Measurements from ENCODE around the gene HMGB2. TPM values are rescaled to one million over a fixed set of nuclear protein-coding genes. Genes with fewer than 3 reads are reported as not detected.
A peak's percentile ranks its signal among the peaks of the same experiment; 100 is the strongest.

HMGB2 gene
- total RNA-seq, 1 donor from 2014 or later: 145 TPM

- Mint-ChIP-seq H3K27me3 (no peaks in the 10 kb centered on the region), H3K36me3 (ENCODE audit: insufficient read depth) (peaks cover 9% of the 10 kb centered on the region), H3K9me3 (ENCODE audit: low read depth) (no peaks in the 10 kb centered on the region), H3K27ac (no peak overlapping the region), H3K4me1 (ENCODE audit: low read depth) (peaks cover 15% of the 10 kb centered on the region), H3K4me3 (ENCODE audit: low read depth) (no peak overlapping the region)
- TF ChIP-seq CTCF (IDR thresholded peaks at IDR 0.05; ENCODE audit: unreplicated experiment): no peak
- DNase-seq (ENCODE audit: low spot score, unreplicated experiment): no peak
These were observed 5.8 kb downstream of the HMGB2 start for GRCh38 chr4:173328236-173328901.

- H3K36me3 Mint-ChIP-seq (ENCODE audit: insufficient read depth): peaks cover 5% of the 10 kb centered on the region
- no peaks in the 10 kb centered on the region for H3K4me1 Mint-ChIP-seq (ENCODE audit: low read depth)
- H3K9me3 Mint-ChIP-seq (ENCODE audit: low read depth): no peaks in the 10 kb centered on the region
- DNase-seq (ENCODE audit: low spot score, unreplicated experiment): no peak
- H3K4me3 Mint-ChIP-seq (ENCODE audit: low read depth): no peak overlapping the region
- H3K27ac Mint-ChIP-seq: no peak overlapping the region
- H3K27me3 Mint-ChIP-seq: no peaks in the 10 kb centered on the region
- TF ChIP-seq CTCF (IDR thresholded peaks at IDR 0.05; ENCODE audit: unreplicated experiment): no peak
These were observed 9.0 kb downstream of the HMGB2 start for GRCh38 chr4:173325007-173325736.

GRCh38 chr4:173319696-173320095, 14.5 kb downstream of the HMGB2 start:
- no peak overlapping the region for H3K4me3 Mint-ChIP-seq (ENCODE audit: low read depth)
- peaks cover 23% of the 10 kb centered on the region for H3K4me1 Mint-ChIP-seq (ENCODE audit: low read depth)
- DNase-seq (ENCODE audit: low spot score, unreplicated experiment): no peak
- no peaks in the 10 kb centered on the region for H3K27me3 Mint-ChIP-seq
- no peaks in the 10 kb centered on the region for H3K9me3 Mint-ChIP-seq (ENCODE audit: low read depth)
- TF ChIP-seq CTCF (IDR thresholded peaks at IDR 0.05; ENCODE audit: unreplicated experiment): no peak
- peaks cover 1% of the 10 kb centered on the region for H3K36me3 Mint-ChIP-seq (ENCODE audit: insufficient read depth)
- no peak overlapping the region for H3K27ac Mint-ChIP-seq

DNA sequence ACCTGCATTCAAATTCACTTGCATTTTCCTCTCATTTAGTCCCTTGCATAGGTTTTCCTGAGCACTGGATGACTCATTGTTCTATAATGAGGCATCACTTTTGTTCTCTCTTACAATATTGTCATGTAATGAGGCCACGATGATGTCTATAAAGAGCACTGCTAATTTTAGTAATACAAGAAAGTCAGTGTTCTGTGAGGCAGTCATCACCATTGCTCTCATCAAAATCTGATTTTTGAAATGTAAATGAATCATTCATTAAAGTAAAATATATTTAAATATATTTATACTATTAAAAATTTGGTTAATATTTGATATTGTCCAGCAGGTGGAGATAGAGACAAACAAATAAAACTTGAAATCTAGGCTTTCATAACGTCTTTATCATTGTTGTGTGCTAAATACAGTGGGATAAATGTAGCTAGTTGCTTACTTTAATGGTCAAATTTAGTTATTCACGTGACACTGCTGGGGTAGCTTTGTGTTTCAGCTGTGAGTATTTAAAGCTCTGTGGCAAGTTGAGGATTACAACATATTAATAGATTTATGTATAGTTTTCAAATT, 15.4 kb downstream of the HMGB2 start:
- H3K4me3 Mint-ChIP-seq (ENCODE audit: low read depth): no peak overlapping the region
- DNase-seq (ENCODE audit: low spot score, unreplicated experiment): no peak
- H3K4me1 Mint-ChIP-seq (ENCODE audit: low read depth): peaks cover 23% of the 10 kb centered on the region
- H3K27ac Mint-ChIP-seq: no peak overlapping the region
- no peaks in the 10 kb centered on the region for H3K27me3 Mint-ChIP-seq
- H3K9me3 Mint-ChIP-seq (ENCODE audit: low read depth): no peaks in the 10 kb centered on the region
- peaks cover 1% of the 10 kb centered on the region for H3K36me3 Mint-ChIP-seq (ENCODE audit: insufficient read depth)
- TF ChIP-seq CTCF (IDR thresholded peaks at IDR 0.05; ENCODE audit: unreplicated experiment): peak; percentile 50

- peaks cover 3% of the 10 kb centered on the region for H3K36me3 Mint-ChIP-seq (ENCODE audit: insufficient read depth)
- no peak for TF ChIP-seq CTCF (IDR thresholded peaks at IDR 0.05; ENCODE audit: unreplicated experiment)
- H3K27me3 Mint-ChIP-seq: no peaks in the 10 kb centered on the region
These were observed 15.9 kb downstream of the HMGB2 start for GRCh38 chr4:173318240-173318639.

More at GRCh38 chr4:173318240-173318639, 15.9 kb downstream of the HMGB2 start:
- DNase-seq (ENCODE audit: low spot score, unreplicated experiment): no peak
- no peak overlapping the region for H3K4me3 Mint-ChIP-seq (ENCODE audit: low read depth)
- H3K27ac Mint-ChIP-seq: no peak overlapping the region
- H3K9me3 Mint-ChIP-seq (ENCODE audit: low read depth): no peaks in the 10 kb centered on the region
- H3K4me1 Mint-ChIP-seq (ENCODE audit: low read depth): peaks cover 23% of the 10 kb centered on the region
